CD14-positive monocyte (primary cell): ENCODE data around the gene FBXO22. TPM values are rescaled to one million over a fixed set of nuclear protein-coding genes. Genes with fewer than 3 reads are reported as not detected.

Experiments
- DNase-seq, 3 donors: peaks; one replicate each; pipeline ENCODE4 v3.0.0-alpha.2; 2011 to 2022
- H2AFZ ChIP-seq: 2 replicates; pipeline ENCODE4 v1.6.0; 2012; ENCODE audit warnings: mild to moderate bottlenecking, low read depth, low read length, inconsistent platforms; ENCODE audit not compliant: insufficient read depth, poor library complexity, severe bottlenecking
- H3K27ac ChIP-seq, 2 donors: 1 replicate in 1 of 2; 2 replicates in 1 of 2; pipeline ENCODE4 v1.5.1; 2012 to 2013; ENCODE audit warnings: low read length in 2 of 2, control low read depth in 1 of 2, inconsistent platforms in 1 of 2, low read depth in 1 of 2, mild to moderate bottlenecking in 1 of 2
- H3K27me3 ChIP-seq, 2 donors: one replicate each; pipeline versions ENCODE4 v1.6.0 to v1.6.1; 2011 to 2013; ENCODE audit warnings: low read length in 2 of 2; ENCODE audit not compliant: control insufficient read depth in 2 of 2, insufficient read depth in 2 of 2
- H3K36me3 ChIP-seq, 2 donors: replicated peaks in 1 of 2; 1 replicate in 1 of 2; 2 replicates in 1 of 2; pipeline versions ENCODE4 v1.5.1 to v1.6.1; 2012 to 2013; ENCODE audit warnings: low read length in 2 of 2, control low read depth in 1 of 2, inconsistent platforms in 1 of 2, mild to moderate bottlenecking in 1 of 2; ENCODE audit not compliant: insufficient read depth in 2 of 2, control insufficient read depth in 1 of 2
- H3K4me1 ChIP-seq, 2 donors: 1 replicate in 1 of 2; 2 replicates in 1 of 2; pipeline versions ENCODE4 v1.5.1 to v1.6.1; 2012 to 2013; ENCODE audit warnings: low read length in 2 of 2, control low read depth in 1 of 2, inconsistent platforms in 1 of 2, mild to moderate bottlenecking in 1 of 2, moderate library complexity in 1 of 2; ENCODE audit not compliant: insufficient read depth in 2 of 2, control insufficient read depth in 1 of 2
- H3K4me2 ChIP-seq: replicated peaks from 2 replicates; pipeline ENCODE3; 2012; ENCODE audit warnings: low read length, moderate library complexity, mild to moderate bottlenecking; ENCODE audit not compliant: poor library complexity, severe bottlenecking; ENCODE audit errors: extremely low read depth
- H3K4me3 ChIP-seq, 3 experiments: fragments of 200-600 bp in 1 of 3; sonication (generic) in 1 of 3; replicated peaks in 1 of 3; 1 replicate in 2 of 3; 2 replicates in 1 of 3; pipeline ENCODE4 v1.5.1; 2011 to 2013; ENCODE audit warnings: low read length in 3 of 3, mild to moderate bottlenecking in 3 of 3, control low read depth in 2 of 3, low read depth in 2 of 3, inconsistent platforms in 1 of 3, moderate library complexity in 1 of 3
- H3K79me2 ChIP-seq: 2 replicates; pipeline ENCODE4 v1.6.0; 2012; ENCODE audit warnings: mild to moderate bottlenecking, control low read depth, inconsistent platforms, low read length, moderate library complexity; ENCODE audit not compliant: insufficient read depth
- H3K9ac ChIP-seq: 2 replicates; pipeline ENCODE4 v1.6.0; 2017; ENCODE audit warnings: low read length, mild to moderate bottlenecking; ENCODE audit not compliant: insufficient read depth, poor library complexity, severe bottlenecking
- H3K9me3 ChIP-seq, 2 donors: replicated peaks in 1 of 2; 1 replicate in 1 of 2; 2 replicates in 1 of 2; pipeline versions ENCODE4 v1.5.1 to v1.6.1; 2012 to 2013; ENCODE audit warnings: low read length in 2 of 2, control low read depth in 1 of 2; ENCODE audit not compliant: control insufficient read depth in 1 of 2, insufficient read depth in 1 of 2
- H4K20me1 ChIP-seq: 2 replicates; pipeline ENCODE4 v1.6.0; 2012; ENCODE audit warnings: mild to moderate bottlenecking, low read length, control low read depth, moderate library complexity; ENCODE audit not compliant: insufficient read depth
- H3K27ac Mint-ChIP-seq, 7 donors: one replicate each; pipeline ENCODE4 v1.8.0; 2020; ENCODE audit warnings: mild to moderate bottlenecking in 7 of 7, mixed read lengths in 7 of 7, moderate library complexity in 6 of 7, inconsistent platforms in 2 of 7
- H3K27me3 Mint-ChIP-seq, 3 donors: one replicate each; pipeline ENCODE4 v1.8.0; 2021 to 2022; ENCODE audit warnings: low read depth in 3 of 3, mild to moderate bottlenecking in 3 of 3, mixed read lengths in 3 of 3, moderate library complexity in 3 of 3, inconsistent platforms in 1 of 3
- H3K36me3 Mint-ChIP-seq, 2 donors: one replicate each; pipeline ENCODE4 v1.8.0; 2020; ENCODE audit warnings: mixed read lengths in 2 of 2, inconsistent platforms in 1 of 2, mild to moderate bottlenecking in 1 of 2
- H3K4me1 Mint-ChIP-seq: one replicate; pipeline ENCODE4 v1.8.0; 2020; ENCODE audit warnings: mild to moderate bottlenecking, mixed read lengths
- H3K4me3 Mint-ChIP-seq, 2 donors: one replicate each; pipeline ENCODE4 v1.8.0; 2020; ENCODE audit warnings: mild to moderate bottlenecking in 2 of 2, mixed read lengths in 2 of 2, moderate library complexity in 1 of 2
- H3K9me3 Mint-ChIP-seq, 7 donors: one replicate each; pipeline ENCODE4 v1.8.0; 2020 to 2022; ENCODE audit warnings: mixed read lengths in 7 of 7, mild to moderate bottlenecking in 6 of 7, moderate library complexity in 6 of 7, inconsistent platforms in 2 of 7
- CTCF ChIP-seq: fragments of 200-600 bp; IDR thresholded peaks from one replicate; pipeline ENCODE4 v1.8.0; 2022; ENCODE audit warnings: antibody characterized with exemption, mild to moderate bottlenecking
- WGBS: methylation state at CpG from one replicate; pipeline ENCODE4 v1.1.5; 2013; ENCODE audit warnings: missing lambda C conversion rate; ENCODE audit not compliant: insufficient coverage; 5-methylcytosine and 5-hydroxymethylcytosine counted together
- intact Hi-C, 2 donors: fragments of 100-400 bp; cut with micrococcal nuclease; formaldehyde crosslinking; loops; one replicate each; pipeline versions ENCODE4 v1.15.0 to v1.15.1; 2023
- polyA plus RNA-seq, 3 donors: library from polyadenylated mRNA; depleted of rRNA in 1 of 3; unstranded in 2 of 3; stranded (reverse) in 1 of 3; fragments of 300-500 nt in 2 of 3; fragments of >200 nt in 1 of 3; fragmentation: Illumina TruSeq in 2 of 3; gene quantifications; 1 replicate in 2 of 3; 2 replicates in 1 of 3; pipeline ENCODE4 v1.2.3, GENCODE V29; 2012 to 2021

Gene FBXO22
- polyA plus RNA-seq, 3 donors, result 4.2 to 12.8 (median 12.3) TPM

GRCh38 chr15:75895731-75896130, 7.9 kb upstream of the FBXO22 start:
- Mint-ChIP-seq H3K36me3 (peaks cover 42 to 48% of the 10 kb centered on the region in 2 donors), H3K4me1 (peaks cover 8% of the 10 kb centered on the region), H3K27ac (peak overlapping the region in 1 of 7 donors; percentile 10), H3K27me3 (no peaks in the 10 kb centered on the region), H3K4me3 (no peak overlapping the region), H3K9me3 (no peaks in the 10 kb centered on the region)
- DNase-seq, result no peak
- peaks cover 4 to 6% of the 10 kb centered on the region in 2 donors for H3K4me1 ChIP-seq
- no peak overlapping the region for H2AFZ ChIP-seq
- H3K9ac ChIP-seq, result no peak overlapping the region
- H3K27ac ChIP-seq, result no peak overlapping the region
- H3K79me2 ChIP-seq, result no peaks in the 10 kb centered on the region
- no peak overlapping the region for H3K4me2 ChIP-seq
- no peaks in the 10 kb centered on the region for H3K27me3 ChIP-seq
- no peaks in the 10 kb centered on the region for H3K9me3 ChIP-seq
- intact Hi-C loops, result no loop called here
- no peaks in the 10 kb centered on the region for H4K20me1 ChIP-seq
- H3K4me3 ChIP-seq, result no peak overlapping the region
- H3K36me3 ChIP-seq, result peaks cover 31 to 64% of the 10 kb centered on the region in 2 donors
- no peak for TF ChIP-seq CTCF
- WGBS, result no CpG with 5 or more reads among the region's 2 CpGs

GRCh38 chr15:75900577-75900976, 3.1 kb upstream of the FBXO22 start:
- Histone ChIP-seq H3K9me3 (no peaks in the 10 kb centered on the region), H3K27me3 (no peaks in the 10 kb centered on the region), H3K4me3 (no peak overlapping the region), H2AFZ (no peak overlapping the region), H3K9ac (no peak overlapping the region), H3K4me1 (peaks cover 6 to 20% of the 10 kb centered on the region in 2 donors), H3K27ac (peak overlapping the region in 1 of 2 donors; percentile 6), H4K20me1 (no peaks in the 10 kb centered on the region), H3K36me3 (peaks cover 15 to 41% of the 10 kb centered on the region in 2 donors), H3K79me2 (peaks cover 18% of the 10 kb centered on the region), H3K4me2 (no peak overlapping the region)
- peaks cover 15 to 23% of the 10 kb centered on the region in 2 donors for H3K36me3 Mint-ChIP-seq
- TF ChIP-seq CTCF, result no peak
- H3K27ac Mint-ChIP-seq, result no peak overlapping the region
- no peak overlapping the region for H3K4me3 Mint-ChIP-seq
- peaks cover 0 to 2% (median 0%) of the 10 kb centered on the region in 7 donors for H3K9me3 Mint-ChIP-seq
- intact Hi-C loops, result loop anchor here in 1 of 2 donors (5.0 kb wide), 1 partner anchor 58 kb away; the partner anchor contains the start of gene UBE2Q2
- peaks cover 0 to 3% (median 2%) of the 10 kb centered on the region in 3 donors for H3K27me3 Mint-ChIP-seq
- no peak for DNase-seq
- H3K4me1 Mint-ChIP-seq, result peaks cover 24% of the 10 kb centered on the region
